B cell (primary cell): ENCODE results near the gene AKAP6. TPM values are rescaled to one million over a fixed set of nuclear protein-coding genes. Genes with fewer than 3 reads are reported as not detected.

Source experiments
- ATAC-seq: fragments of 200-7000 bp; cut with Tn5 transposase; one replicate; pipeline ENCODE4 v1.10.0; 2021; ENCODE audit warnings: low read depth, mild to moderate bottlenecking, moderate number of reproducible peaks, moderate library complexity
- CTCF ChIA-PET: fragments of 350-600 bp; sonication (Branson Sonifier 250); formaldehyde crosslinking; loops from one replicate; lab custom pipeline; 2021; ENCODE audit warnings: antibody characterized with exemption, inconsistent platforms; lab: Charles Lee
- POLR2A ChIA-PET: fragments of 350-600 bp; sonication (Branson Sonifier 250); formaldehyde crosslinking; loops from one replicate; lab custom pipeline; 2021; ENCODE audit warnings: antibody characterized with exemption; lab: Charles Lee
- DNase-seq: peaks from one replicate; pipeline ENCODE4 v3.0.0; 2013
- H2AFZ ChIP-seq: 2 replicates; pipeline ENCODE4 v1.6.1; 2012; ENCODE audit warnings: mild to moderate bottlenecking, low read depth, low read length; ENCODE audit not compliant: insufficient read depth, poor library complexity, severe bottlenecking
- H3K27ac ChIP-seq, 2 donors: 1 replicate in 1 of 2; 2 replicates in 1 of 2; pipeline ENCODE4 v1.5.1; 2012 to 2013; ENCODE audit warnings: low read length in 2 of 2, mild to moderate bottlenecking in 2 of 2, moderate library complexity in 1 of 2
- H3K27me3 ChIP-seq, 4 experiments: fragments of 200-600 bp in 1 of 4; sonication (generic) in 1 of 4; replicated peaks in 1 of 4; 1 replicate in 2 of 4; 2 replicates in 2 of 4; pipeline versions ENCODE4 v1.6.1 to v1.7.0; 2013 to 2016; ENCODE audit warnings: low read length in 3 of 4, mild to moderate bottlenecking in 2 of 4, mixed read lengths in 1 of 4, moderate library complexity in 1 of 4; ENCODE audit not compliant: insufficient read depth in 4 of 4, control insufficient read depth in 3 of 4; ENCODE audit errors: control extremely low read depth in 1 of 4
- H3K36me3 ChIP-seq, 2 experiments: replicated peaks in 1 of 2; 1 replicate in 1 of 2; 2 replicates in 1 of 2; pipeline versions ENCODE4 v1.6.1 to v1.7.1; 2013; ENCODE audit warnings: low read length in 1 of 2; ENCODE audit not compliant: insufficient read depth in 2 of 2, control insufficient read depth in 1 of 2; ENCODE audit errors: control extremely low read depth in 1 of 2, extremely low read depth in 1 of 2
- H3K4me1 ChIP-seq, 2 donors: fragments of 200-600 bp in 1 of 2; sonication (generic) in 1 of 2; 1 replicate in 1 of 2; 2 replicates in 1 of 2; pipeline versions ENCODE4 v1.5.1 to v1.6.1; 2013 to 2017; ENCODE audit warnings: low read length in 2 of 2; ENCODE audit not compliant: control insufficient read depth in 2 of 2, insufficient read depth in 2 of 2
- H3K4me2 ChIP-seq: replicated peaks from 2 replicates; pipeline ENCODE3; 2012; ENCODE audit warnings: mild to moderate bottlenecking, low read depth, low read length; ENCODE audit not compliant: poor library complexity, severe bottlenecking
- H3K4me3 ChIP-seq, 5 experiments: fragments of 200-600 bp in 1 of 5; sonication (generic) in 1 of 5; 1 replicate in 3 of 5; 2 replicates in 2 of 5; pipeline versions ENCODE4 v1.5.1 to v1.7.0; 2011 to 2016; ENCODE audit warnings: low read length in 4 of 5, mild to moderate bottlenecking in 4 of 5, low read depth in 2 of 5, control low read depth in 1 of 5, moderate library complexity in 1 of 5; ENCODE audit not compliant: insufficient read depth in 1 of 5; ENCODE audit errors: control extremely low read depth in 1 of 5, extremely low read depth in 1 of 5
- H3K79me2 ChIP-seq: fragments of 200-600 bp; sonication (generic); one replicate; pipeline ENCODE4 v1.6.0; 2016; ENCODE audit warnings: low read length; ENCODE audit not compliant: control insufficient read depth, insufficient read depth
- H3K9ac ChIP-seq: fragments of 200-600 bp; sonication (generic); 2 replicates; pipeline ENCODE4 v1.6.1; 2017; ENCODE audit warnings: mild to moderate bottlenecking, low read length, moderate library complexity
- H3K9me3 ChIP-seq, 3 donors: one replicate each; pipeline versions ENCODE4 v1.6.1 to v1.7.1; 2013; ENCODE audit warnings: low read length in 2 of 3; ENCODE audit not compliant: control insufficient read depth in 2 of 3, insufficient read depth in 1 of 3; ENCODE audit errors: control extremely low read depth in 1 of 3
- H4K20me1 ChIP-seq: 2 replicates; pipeline ENCODE4 v1.6.0; 2012; ENCODE audit warnings: mild to moderate bottlenecking, low read length; ENCODE audit not compliant: insufficient read depth, control insufficient read depth, poor library complexity, severe bottlenecking
- H3K27ac Mint-ChIP-seq: one replicate; pipeline ENCODE4 v1.8.0; 2021; ENCODE audit warnings: mixed read lengths
- H3K27me3 Mint-ChIP-seq: one replicate; pipeline ENCODE4 v1.8.0; 2021; ENCODE audit warnings: mixed read lengths
- H3K4me1 Mint-ChIP-seq: one replicate; pipeline ENCODE4 v1.8.0; 2021; ENCODE audit warnings: mixed read lengths
- H3K4me3 Mint-ChIP-seq: one replicate; pipeline ENCODE4 v1.8.0; 2021; ENCODE audit warnings: mixed read lengths
- H3K9me3 Mint-ChIP-seq: one replicate; pipeline ENCODE4 v1.8.0; 2022; ENCODE audit warnings: mixed read lengths; ENCODE audit not compliant: insufficient read depth
- CTCF ChIP-seq: fragments of 200-600 bp; IDR thresholded peaks from one replicate; pipeline ENCODE4 v1.8.0; 2022; ENCODE audit warnings: antibody characterized with exemption, mild to moderate bottlenecking
- EZH2 ChIP-seq: IDR thresholded peaks from 2 replicates; pipeline ENCODE4 v1.6.1; 2012; ENCODE audit warnings: borderline replicate concordance, low read depth, mild to moderate bottlenecking, moderate library complexity, low read length; ENCODE audit not compliant: insufficient read depth, poor library complexity, severe bottlenecking
- WGBS: methylation state at CpG from one replicate; pipeline ENCODE4 v1.1.5; 2013; ENCODE audit warnings: missing lambda C conversion rate; ENCODE audit not compliant: insufficient coverage; 5-methylcytosine and 5-hydroxymethylcytosine counted together
- intact Hi-C: fragments of 100-400 bp; cut with micrococcal nuclease; formaldehyde crosslinking; loops from one replicate; pipeline ENCODE4 v1.10.0; 2022
- polyA plus RNA-seq: library from polyadenylated mRNA; depleted of rRNA; stranded (reverse); fragments of >200 nt; gene quantifications from 2 replicates; pipeline ENCODE4 v1.2.3, GENCODE V29; 2012
- total RNA-seq, 2 donors: library from RNA; stranded (reverse); fragments of 120-200 nt in 1 of 2; gene quantifications; 1 replicate in 1 of 2; 2 replicates in 1 of 2; pipeline versions ENCODE4 v1.2.3 to v1.2.4, GENCODE V29; 2013 to 2022

The AKAP6 gene
- total and polyA plus RNA-seq, 2 donors (not counting 1 experiment from before 2014, with no cell fraction given), result 1.4 to 2.8 TPM

- H3K27me3 ChIP-seq, result no peaks in the 10 kb centered on the region
- no peak overlapping the region for H2AFZ ChIP-seq
- DNase-seq (no peak), ATAC-seq (no peak)
- H3K27ac ChIP-seq, result no peak overlapping the region
- no peaks in the 10 kb centered on the region for H3K4me1 Mint-ChIP-seq
- H3K4me3 ChIP-seq, result no peak overlapping the region
- no peaks in the 10 kb centered on the region for H3K36me3 ChIP-seq
- H4K20me1 ChIP-seq, result no peaks in the 10 kb centered on the region
- H3K4me2 ChIP-seq, result no peak overlapping the region
- ChIA-PET POLR2A (no interaction called here), CTCF (no interaction called here)
- no peaks in the 10 kb centered on the region for H3K9me3 ChIP-seq
- H3K27ac Mint-ChIP-seq, result no peak overlapping the region
- TF ChIP-seq CTCF, result no peak
- no peak for TF ChIP-seq EZH2
- WGBS, result 83% methylated on average over 1 of the region's 1 CpG
- no peak overlapping the region for H3K4me3 Mint-ChIP-seq
- H3K9me3 Mint-ChIP-seq, result no peaks in the 10 kb centered on the region
- intact Hi-C loops, result no loop called here
- H3K27me3 Mint-ChIP-seq, result no peaks in the 10 kb centered on the region
- no peaks in the 10 kb centered on the region for H3K79me2 ChIP-seq
- no peak overlapping the region for H3K9ac ChIP-seq
- H3K4me1 ChIP-seq, result no peaks in the 10 kb centered on the region
Measured at GRCh38 chr14:32733015-32733414, 403.9 kb downstream of the AKAP6 start.

- intact Hi-C loops, result no loop called here
- no peaks in the 10 kb centered on the region for H3K36me3 ChIP-seq
- Mint-ChIP-seq H3K4me1 (no peaks in the 10 kb centered on the region), H3K4me3 (no peak overlapping the region), H3K27ac (no peak overlapping the region), H3K27me3 (no peaks in the 10 kb centered on the region), H3K9me3 (no peaks in the 10 kb centered on the region)
- H3K4me2 ChIP-seq, result no peak overlapping the region
- H3K79me2 ChIP-seq, result no peaks in the 10 kb centered on the region
- TF ChIP-seq EZH2 (no peak), CTCF (no peak)
- no peaks in the 10 kb centered on the region for H3K4me1 ChIP-seq
- H4K20me1 ChIP-seq, result no peaks in the 10 kb centered on the region
- CTCF ChIA-PET, result no interaction called here
- POLR2A ChIA-PET, result no interaction called here
- ATAC-seq, result no peak
- WGBS, result no CpG with 5 or more reads among the region's 3 CpGs
- DNase-seq, result no peak
- H3K27ac ChIP-seq, result no peak overlapping the region
- H3K9ac ChIP-seq, result no peak overlapping the region
- H3K27me3 ChIP-seq, result no peaks in the 10 kb centered on the region
- H3K9me3 ChIP-seq, result no peaks in the 10 kb centered on the region
- no peak overlapping the region for H2AFZ ChIP-seq
- H3K4me3 ChIP-seq, result no peak overlapping the region
Measured at GRCh38 chr14:32734261-32734660, 405.2 kb downstream of the AKAP6 start.
